H1 (cell line): ENCODE results near the gene SEMA4D. TPM values are rescaled to one million over a fixed set of nuclear protein-coding genes. Genes with fewer than 3 reads are reported as not detected.

Source experiments
- CTBP2 ChIP-seq: IDR thresholded peaks from 2 replicates; pipeline ENCODE4 v1.7.0; 2011; ENCODE audit warnings: borderline replicate concordance, mild to moderate bottlenecking, moderate library complexity, mixed read lengths, low read length; ENCODE audit not compliant: insufficient read depth, insufficient read length
- MAFK ChIP-seq: IDR thresholded peaks from 2 replicates; pipeline ENCODE4 v1.6.1; 2012; ENCODE audit warnings: low read depth, mild to moderate bottlenecking, improper control_type of control experiment, low read length
- NRF1 ChIP-seq: IDR thresholded peaks from 2 replicates; pipeline ENCODE4 v1.6.1; 2011; ENCODE audit warnings: mild to moderate bottlenecking, low read depth, low read length, improper control_type of control experiment
- TAF7 ChIP-seq: optimal IDR thresholded peaks from 2 replicates; pipeline ENCODE3; 2011; ENCODE audit warnings: low read depth, mild to moderate bottlenecking, inconsistent platforms, low read length, moderate library complexity, borderline replicate concordance
- TBP ChIP-seq: IDR thresholded peaks from 2 replicates; pipeline ENCODE4 v1.6.1; 2011; ENCODE audit warnings: low read depth, low read length, improper control_type of control experiment
- polyA plus RNA-seq, 7 experiments: library from polyadenylated mRNA; depleted of rRNA in 3 of 7; stranded (reverse) in 5 of 7; unstranded in 2 of 7; fragments of >200 nt in 5 of 7; fragments of 200-250 nt in 2 of 7; gene quantifications; 1 replicate in 5 of 7; 2 replicates in 1 of 7; 4 replicates in 1 of 7; pipeline versions ENCODE4 v1.2.1 to v1.2.3, GENCODE V29; 2011 to 2013; ENCODE audit warnings: missing spikeins in 2 of 7, mixed read lengths in 2 of 7
- total RNA-seq: library from RNA; stranded (reverse); fragmentation: NEBNext Ultra II Directional; extraction: Animal tissue kit (Norgen Biotek cat#: 25700); gene quantifications from 2 replicates; pipeline ENCODE4 v1.2.1, GENCODE V29; 2021
- TF ChIP-seq, protein P1 (sequence below): IDR thresholded peaks from 2 replicates; pipeline ENCODE4 v1.6.1; 2012; ENCODE audit warnings: low read length, inconsistent platforms
- TF ChIP-seq, protein P2 (sequence below): fragments of 300-600 bp; sonication (generic); IDR thresholded peaks from 2 replicates; pipeline ENCODE4 v1.7.1; 2012; ENCODE audit warnings: low read length, moderate library complexity, mild to moderate bottlenecking, inconsistent platforms; ENCODE audit not compliant: insufficient replicate concordance

The SEMA4D gene
- total and polyA plus RNA-seq, 2 of the 8 experiments (the other 6 are each of a cell fraction or from before 2014, with no cell fraction given) = 21.0 to 70.4 TPM

DNA sequence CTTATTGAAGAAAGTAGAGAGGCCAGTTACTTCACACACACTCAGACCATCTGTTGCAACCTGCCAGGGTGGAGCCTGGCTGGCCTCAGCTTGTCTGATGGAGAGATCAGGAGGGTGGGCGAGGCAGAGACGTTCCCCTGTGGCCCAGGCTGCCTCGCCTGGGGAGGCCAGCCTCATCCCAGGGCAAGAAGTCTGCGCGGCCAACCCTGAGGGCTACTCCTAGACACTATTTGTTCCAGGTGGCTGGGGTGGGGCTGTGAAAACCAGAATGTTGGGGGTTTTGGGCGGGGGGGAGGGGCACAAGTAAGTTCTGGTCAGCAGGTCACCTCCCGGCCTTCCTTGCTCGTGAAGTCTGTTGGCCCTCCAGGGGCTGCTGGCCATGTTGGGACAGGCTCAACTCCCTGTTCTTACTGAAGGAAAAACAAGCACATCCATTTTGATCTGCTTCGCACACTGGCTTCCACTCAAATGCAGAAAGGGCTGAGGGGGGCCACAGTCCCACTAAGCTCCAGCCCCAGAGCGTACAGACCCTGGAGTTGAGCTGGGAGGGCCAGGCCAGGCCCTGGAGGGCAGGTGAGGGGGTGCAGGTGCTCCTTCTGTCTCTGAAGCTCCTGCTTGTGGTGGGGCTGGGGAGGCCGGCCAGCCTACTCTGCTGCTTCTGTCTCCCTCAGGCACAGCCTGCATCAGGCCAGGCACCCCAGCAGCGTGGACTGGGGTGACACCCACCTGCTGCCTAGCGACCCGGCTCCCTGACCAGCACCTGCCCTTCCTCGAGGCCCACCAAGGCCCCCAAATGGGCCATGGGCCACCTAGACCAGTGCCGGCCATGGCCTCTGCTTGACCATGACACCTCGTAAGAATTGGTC is 133.0 kb downstream of the SEMA4D start (continued):
- TF ChIP-seq, protein P1, sequence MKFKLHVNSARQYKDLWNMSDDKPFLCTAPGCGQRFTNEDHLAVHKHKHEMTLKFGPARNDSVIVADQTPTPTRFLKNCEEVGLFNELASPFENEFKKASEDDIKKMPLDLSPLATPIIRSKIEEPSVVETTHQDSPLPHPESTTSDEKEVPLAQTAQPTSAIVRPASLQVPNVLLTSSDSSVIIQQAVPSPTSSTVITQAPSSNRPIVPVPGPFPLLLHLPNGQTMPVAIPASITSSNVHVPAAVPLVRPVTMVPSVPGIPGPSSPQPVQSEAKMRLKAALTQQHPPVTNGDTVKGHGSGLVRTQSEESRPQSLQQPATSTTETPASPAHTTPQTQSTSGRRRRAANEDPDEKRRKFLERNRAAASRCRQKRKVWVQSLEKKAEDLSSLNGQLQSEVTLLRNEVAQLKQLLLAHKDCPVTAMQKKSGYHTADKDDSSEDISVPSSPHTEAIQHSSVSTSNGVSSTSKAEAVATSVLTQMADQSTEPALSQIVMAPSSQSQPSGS = no peak
- no peak for TF ChIP-seq MAFK
- no peak for TF ChIP-seq TBP
- no peak for TF ChIP-seq NRF1
- TF ChIP-seq, protein P2, sequence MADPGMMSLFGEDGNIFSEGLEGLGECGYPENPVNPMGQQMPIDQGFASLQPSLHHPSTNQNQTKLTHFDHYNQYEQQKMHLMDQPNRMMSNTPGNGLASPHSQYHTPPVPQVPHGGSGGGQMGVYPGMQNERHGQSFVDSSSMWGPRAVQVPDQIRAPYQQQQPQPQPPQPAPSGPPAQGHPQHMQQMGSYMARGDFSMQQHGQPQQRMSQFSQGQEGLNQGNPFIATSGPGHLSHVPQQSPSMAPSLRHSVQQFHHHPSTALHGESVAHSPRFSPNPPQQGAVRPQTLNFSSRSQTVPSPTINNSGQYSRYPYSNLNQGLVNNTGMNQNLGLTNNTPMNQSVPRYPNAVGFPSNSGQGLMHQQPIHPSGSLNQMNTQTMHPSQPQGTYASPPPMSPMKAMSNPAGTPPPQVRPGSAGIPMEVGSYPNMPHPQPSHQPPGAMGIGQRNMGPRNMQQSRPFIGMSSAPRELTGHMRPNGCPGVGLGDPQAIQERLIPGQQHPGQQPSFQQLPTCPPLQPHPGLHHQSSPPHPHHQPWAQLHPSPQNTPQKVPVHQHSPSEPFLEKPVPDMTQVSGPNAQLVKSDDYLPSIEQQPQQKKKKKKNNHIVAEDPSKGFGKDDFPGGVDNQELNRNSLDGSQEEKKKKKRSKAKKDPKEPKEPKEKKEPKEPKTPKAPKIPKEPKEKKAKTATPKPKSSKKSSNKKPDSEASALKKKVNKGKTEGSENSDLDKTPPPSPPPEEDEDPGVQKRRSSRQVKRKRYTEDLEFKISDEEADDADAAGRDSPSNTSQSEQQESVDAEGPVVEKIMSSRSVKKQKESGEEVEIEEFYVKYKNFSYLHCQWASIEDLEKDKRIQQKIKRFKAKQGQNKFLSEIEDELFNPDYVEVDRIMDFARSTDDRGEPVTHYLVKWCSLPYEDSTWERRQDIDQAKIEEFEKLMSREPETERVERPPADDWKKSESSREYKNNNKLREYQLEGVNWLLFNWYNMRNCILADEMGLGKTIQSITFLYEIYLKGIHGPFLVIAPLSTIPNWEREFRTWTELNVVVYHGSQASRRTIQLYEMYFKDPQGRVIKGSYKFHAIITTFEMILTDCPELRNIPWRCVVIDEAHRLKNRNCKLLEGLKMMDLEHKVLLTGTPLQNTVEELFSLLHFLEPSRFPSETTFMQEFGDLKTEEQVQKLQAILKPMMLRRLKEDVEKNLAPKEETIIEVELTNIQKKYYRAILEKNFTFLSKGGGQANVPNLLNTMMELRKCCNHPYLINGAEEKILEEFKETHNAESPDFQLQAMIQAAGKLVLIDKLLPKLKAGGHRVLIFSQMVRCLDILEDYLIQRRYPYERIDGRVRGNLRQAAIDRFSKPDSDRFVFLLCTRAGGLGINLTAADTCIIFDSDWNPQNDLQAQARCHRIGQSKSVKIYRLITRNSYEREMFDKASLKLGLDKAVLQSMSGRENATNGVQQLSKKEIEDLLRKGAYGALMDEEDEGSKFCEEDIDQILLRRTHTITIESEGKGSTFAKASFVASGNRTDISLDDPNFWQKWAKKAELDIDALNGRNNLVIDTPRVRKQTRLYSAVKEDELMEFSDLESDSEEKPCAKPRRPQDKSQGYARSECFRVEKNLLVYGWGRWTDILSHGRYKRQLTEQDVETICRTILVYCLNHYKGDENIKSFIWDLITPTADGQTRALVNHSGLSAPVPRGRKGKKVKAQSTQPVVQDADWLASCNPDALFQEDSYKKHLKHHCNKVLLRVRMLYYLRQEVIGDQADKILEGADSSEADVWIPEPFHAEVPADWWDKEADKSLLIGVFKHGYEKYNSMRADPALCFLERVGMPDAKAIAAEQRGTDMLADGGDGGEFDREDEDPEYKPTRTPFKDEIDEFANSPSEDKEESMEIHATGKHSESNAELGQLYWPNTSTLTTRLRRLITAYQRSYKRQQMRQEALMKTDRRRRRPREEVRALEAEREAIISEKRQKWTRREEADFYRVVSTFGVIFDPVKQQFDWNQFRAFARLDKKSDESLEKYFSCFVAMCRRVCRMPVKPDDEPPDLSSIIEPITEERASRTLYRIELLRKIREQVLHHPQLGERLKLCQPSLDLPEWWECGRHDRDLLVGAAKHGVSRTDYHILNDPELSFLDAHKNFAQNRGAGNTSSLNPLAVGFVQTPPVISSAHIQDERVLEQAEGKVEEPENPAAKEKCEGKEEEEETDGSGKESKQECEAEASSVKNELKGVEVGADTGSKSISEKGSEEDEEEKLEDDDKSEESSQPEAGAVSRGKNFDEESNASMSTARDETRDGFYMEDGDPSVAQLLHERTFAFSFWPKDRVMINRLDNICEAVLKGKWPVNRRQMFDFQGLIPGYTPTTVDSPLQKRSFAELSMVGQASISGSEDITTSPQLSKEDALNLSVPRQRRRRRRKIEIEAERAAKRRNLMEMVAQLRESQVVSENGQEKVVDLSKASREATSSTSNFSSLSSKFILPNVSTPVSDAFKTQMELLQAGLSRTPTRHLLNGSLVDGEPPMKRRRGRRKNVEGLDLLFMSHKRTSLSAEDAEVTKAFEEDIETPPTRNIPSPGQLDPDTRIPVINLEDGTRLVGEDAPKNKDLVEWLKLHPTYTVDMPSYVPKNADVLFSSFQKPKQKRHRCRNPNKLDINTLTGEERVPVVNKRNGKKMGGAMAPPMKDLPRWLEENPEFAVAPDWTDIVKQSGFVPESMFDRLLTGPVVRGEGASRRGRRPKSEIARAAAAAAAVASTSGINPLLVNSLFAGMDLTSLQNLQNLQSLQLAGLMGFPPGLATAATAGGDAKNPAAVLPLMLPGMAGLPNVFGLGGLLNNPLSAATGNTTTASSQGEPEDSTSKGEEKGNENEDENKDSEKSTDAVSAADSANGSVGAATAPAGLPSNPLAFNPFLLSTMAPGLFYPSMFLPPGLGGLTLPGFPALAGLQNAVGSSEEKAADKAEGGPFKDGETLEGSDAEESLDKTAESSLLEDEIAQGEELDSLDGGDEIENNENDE = no peak
- no peak for TF ChIP-seq TAF7
- no peak for TF ChIP-seq CTBP2
